Measurements from ENCODE around the gene RND1.

DNA sequence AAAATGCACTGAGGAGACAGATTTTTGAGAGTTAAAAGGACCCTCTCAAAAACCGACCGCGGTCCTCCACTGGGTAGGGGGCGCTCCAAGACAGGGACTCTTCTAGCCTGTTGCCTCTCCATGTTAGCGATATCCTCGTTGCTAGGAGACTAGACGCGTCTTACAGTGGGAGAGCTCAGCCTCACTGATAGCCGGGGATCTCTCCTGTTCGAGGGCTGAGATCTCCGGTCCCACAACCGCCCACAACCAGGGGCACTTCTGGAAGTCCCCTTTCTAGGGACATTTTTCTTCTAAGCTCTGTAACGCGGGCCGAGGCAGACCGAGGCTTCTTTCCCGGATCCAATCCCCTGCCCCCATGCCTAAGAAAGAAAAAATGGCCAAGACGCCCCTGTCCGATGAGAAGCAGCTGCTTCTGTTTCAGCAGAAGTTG is 38.3 kb upstream of the RND1 start:
- TF ChIP-seq, protein P1, sequence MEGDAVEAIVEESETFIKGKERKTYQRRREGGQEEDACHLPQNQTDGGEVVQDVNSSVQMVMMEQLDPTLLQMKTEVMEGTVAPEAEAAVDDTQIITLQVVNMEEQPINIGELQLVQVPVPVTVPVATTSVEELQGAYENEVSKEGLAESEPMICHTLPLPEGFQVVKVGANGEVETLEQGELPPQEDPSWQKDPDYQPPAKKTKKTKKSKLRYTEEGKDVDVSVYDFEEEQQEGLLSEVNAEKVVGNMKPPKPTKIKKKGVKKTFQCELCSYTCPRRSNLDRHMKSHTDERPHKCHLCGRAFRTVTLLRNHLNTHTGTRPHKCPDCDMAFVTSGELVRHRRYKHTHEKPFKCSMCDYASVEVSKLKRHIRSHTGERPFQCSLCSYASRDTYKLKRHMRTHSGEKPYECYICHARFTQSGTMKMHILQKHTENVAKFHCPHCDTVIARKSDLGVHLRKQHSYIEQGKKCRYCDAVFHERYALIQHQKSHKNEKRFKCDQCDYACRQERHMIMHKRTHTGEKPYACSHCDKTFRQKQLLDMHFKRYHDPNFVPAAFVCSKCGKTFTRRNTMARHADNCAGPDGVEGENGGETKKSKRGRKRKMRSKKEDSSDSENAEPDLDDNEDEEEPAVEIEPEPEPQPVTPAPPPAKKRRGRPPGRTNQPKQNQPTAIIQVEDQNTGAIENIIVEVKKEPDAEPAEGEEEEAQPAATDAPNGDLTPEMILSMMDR (IDR thresholded peaks at IDR 0.05): peak; percentile 22 to 74 (median 57)
- TF ChIP-seq POLR2A (IDR thresholded peaks at IDR 0.05): no peak
